GM21619 (cell line): Measurements from ENCODE around the gene DRG2.

ENCODE experiments used
- ATAC-seq: cut with Tn5 transposase; IDR thresholded peaks from one replicate; pipeline ENCODE4 v1.9.1; 2021; ENCODE audit not compliant: unreplicated experiment

The DRG2 gene

GRCh38 chr17:18074566-18075272, 13.0 kb upstream of the DRG2 start:
- ATAC-seq = no peak

GRCh38 chr17:18076936-18077335, 10.8 kb upstream of the DRG2 start:
- ATAC-seq = no peak

- no peak for ATAC-seq
Measured at GRCh38 chr17:18079543-18079942, 8.2 kb upstream of the DRG2 start.

GRCh38 chr17:18084256-18084655, 3.5 kb upstream of the DRG2 start:
- ATAC-seq = no peak

- no peak for ATAC-seq
Measured at GRCh38 chr17:18089613-18090012, 1.9 kb downstream of the DRG2 start.

- ATAC-seq = no peak
Measured at GRCh38 chr17:18093616-18094408, 6.1 kb downstream of the DRG2 start.

GRCh38 chr17:18094409-18094807, 6.7 kb downstream of the DRG2 start:
- ATAC-seq = no peak

- ATAC-seq = no peak
Measured at GRCh38 chr17:18099516-18099915, 11.8 kb downstream of the DRG2 start.

- no peak for ATAC-seq
Measured at GRCh38 chr17:18100616-18101015, 12.9 kb downstream of the DRG2 start.

GRCh38 chr17:18101828-18102227, 14.1 kb downstream of the DRG2 start:
- no peak for ATAC-seq

- ATAC-seq = no peak
Measured at GRCh38 chr17:18102640-18103039, 14.9 kb downstream of the DRG2 start.

- no peak for ATAC-seq
Measured at GRCh38 chr17:18105027-18105426, 17.3 kb downstream of the DRG2 start.

- no peak for ATAC-seq
Measured at GRCh38 chr17:18105595-18105994, 17.8 kb downstream of the DRG2 start.

- ATAC-seq = no peak
Measured at GRCh38 chr17:18106211-18106610, 18.5 kb downstream of the DRG2 start.

GRCh38 chr17:18107061-18107790, 19.5 kb downstream of the DRG2 start:
- no peak for ATAC-seq

GRCh38 chr17:18107971-18108370, 20.2 kb downstream of the DRG2 start:
- no peak for ATAC-seq

- ATAC-seq = no peak
Measured at GRCh38 chr17:18108401-18109312, 20.9 kb downstream of the DRG2 start, which contains the start of gene MYO15A. TSS of gene MYO15A (plus strand) at chr17:18108756. CDS start at chr17:18118801, 10,045 bp downstream.

- no peak for ATAC-seq
Measured at GRCh38 chr17:18109935-18110485, 22.3 kb downstream of the DRG2 start.

GRCh38 chr17:18110636-18111145, 22.9 kb downstream of the DRG2 start:
- ATAC-seq = no peak

- no peak for ATAC-seq
Measured at GRCh38 chr17:18111330-18111971, 23.7 kb downstream of the DRG2 start.
